H1 (cell line): ENCODE results near the gene SPTBN5. TPM values are rescaled to one million over a fixed set of nuclear protein-coding genes. Genes with fewer than 3 reads are reported as not detected.

Source experiments
- CTCF ChIA-PET: fragments of 300-600 bp; sonication (Branson Sonifier 250); formaldehyde crosslinking; loops from one replicate; lab custom pipeline; 2021; ENCODE audit not compliant: partially characterized antibody; lab: Charles Lee
- POLR2A ChIA-PET: fragments of 300-600 bp; sonication (Branson Sonifier 250); formaldehyde crosslinking; loops from one replicate; lab custom pipeline; 2021; ENCODE audit warnings: inconsistent platforms; ENCODE audit not compliant: partially characterized antibody; lab: Charles Lee
- DNase-seq, 2 experiments: peaks; one replicate each; pipeline versions ENCODE4 v3.0.0 to v3.0.0-alpha.2; 2010 to 2022; ENCODE audit warnings: low spot score in 2 of 2, low read depth in 1 of 2, mixed read lengths in 1 of 2
- FAIRE-seq: peaks from 2 replicates; lab custom pipeline; 2011; peaks lifted over from hg19 to GRCh38; lab: Jason Lieb, UNC
- H2AFZ ChIP-seq: 2 replicates; pipeline ENCODE4 v1.8.1; 2012; ENCODE audit warnings: low read length, inconsistent platforms
- H2AK5ac ChIP-seq: 2 replicates; pipeline ENCODE4 v1.6.1; 2013; ENCODE audit warnings: low read depth, low read length
- H2BK120ac ChIP-seq: replicated peaks from 2 replicates; pipeline ENCODE3; 2013; ENCODE audit warnings: low read depth, low read length, inconsistent platforms
- H2BK12ac ChIP-seq: 2 replicates; pipeline ENCODE4 v1.6.1; 2013; ENCODE audit warnings: low read depth, low read length
- H2BK15ac ChIP-seq: 2 replicates; pipeline ENCODE4 v1.6.1; 2013; ENCODE audit warnings: low read length
- H2BK20ac ChIP-seq: 2 replicates; pipeline ENCODE4 v1.6.1; 2013; ENCODE audit warnings: low read length
- H2BK5ac ChIP-seq: 2 replicates; pipeline ENCODE4 v1.6.1; 2013; ENCODE audit warnings: low read depth, low read length
- H3K14ac ChIP-seq: 2 replicates; pipeline ENCODE4 v1.6.1; 2013; ENCODE audit warnings: inconsistent platforms; ENCODE audit not compliant: insufficient read length
- H3K18ac ChIP-seq: 2 replicates; pipeline ENCODE4 v1.6.1; 2013; ENCODE audit warnings: low read length; ENCODE audit errors: extremely low read depth
- H3K23ac ChIP-seq: 2 replicates; pipeline ENCODE4 v1.6.1; 2013; ENCODE audit warnings: inconsistent platforms; ENCODE audit not compliant: insufficient read length
- H3K23me2 ChIP-seq: 2 replicates; pipeline ENCODE4 v1.6.1; 2013; ENCODE audit warnings: low read depth, low read length
- H3K27ac ChIP-seq: 2 replicates; pipeline ENCODE4 v1.6.1; 2011; ENCODE audit warnings: low read depth, low read length, inconsistent platforms
- H3K27me3 ChIP-seq, 4 experiments: replicated peaks in 1 of 4; 1 replicate in 1 of 4; 2 replicates in 3 of 4; pipeline versions ENCODE4 v1.6.1 to v1.8.1; 2011 to 2013; ENCODE audit warnings: low read length in 3 of 4, mild to moderate bottlenecking in 3 of 4, inconsistent platforms in 2 of 4, mixed read lengths in 2 of 4, moderate library complexity in 1 of 4; ENCODE audit not compliant: control insufficient read depth in 3 of 4, insufficient read depth in 3 of 4; ENCODE audit errors: extremely low read depth in 1 of 4
- H3K36me3 ChIP-seq, 4 experiments: 2 replicates each; pipeline versions ENCODE4 v1.6.1 to v1.8.1; 2011 to 2013; ENCODE audit warnings: mild to moderate bottlenecking in 4 of 4, low read length in 3 of 4, moderate library complexity in 2 of 4, control low read depth in 1 of 4, inconsistent platforms in 1 of 4; ENCODE audit not compliant: insufficient read depth in 4 of 4, control insufficient read depth in 2 of 4
- H3K4ac ChIP-seq: replicated peaks from 2 replicates; pipeline ENCODE3; 2013; ENCODE audit warnings: low read length, low read depth, mixed read lengths, inconsistent platforms; ENCODE audit not compliant: insufficient read length
- H3K4me1 ChIP-seq, 4 experiments: replicated peaks in 1 of 4; 1 replicate in 1 of 4; 2 replicates in 3 of 4; pipeline versions ENCODE4 v1.6.1 to v1.8.1; 2011 to 2013; ENCODE audit warnings: low read length in 3 of 4, inconsistent platforms in 2 of 4, mixed read lengths in 1 of 4; ENCODE audit not compliant: insufficient read depth in 4 of 4, control insufficient read depth in 3 of 4
- H3K4me2 ChIP-seq, 2 experiments: 2 replicates each; pipeline versions ENCODE4 v1.6.1 to v1.8.1; 2011 to 2013; ENCODE audit warnings: low read depth in 2 of 2, low read length in 2 of 2, control low read depth in 1 of 2, inconsistent platforms in 1 of 2, mild to moderate bottlenecking in 1 of 2; ENCODE audit not compliant: insufficient read depth in 1 of 2
- H3K4me3 ChIP-seq, 4 experiments: fragments of 200-600, 300-600 bp in 1 of 4; sonication (generic), shearing (Covaris generic), sonication (Bioruptor Twin) in 1 of 4; 2 replicates each; pipeline versions ENCODE4 v1.5.1 to v1.8.1; 2011 to 2016; ENCODE audit warnings: low read length in 4 of 4, low read depth in 3 of 4, control low read depth in 2 of 4, inconsistent platforms in 2 of 4, mild to moderate bottlenecking in 2 of 4, mixed read lengths in 1 of 4, moderate library complexity in 1 of 4; ENCODE audit not compliant: insufficient read depth in 2 of 4; ENCODE audit errors: extremely low read depth in 1 of 4
- H3K56ac ChIP-seq: replicated peaks from 2 replicates; pipeline ENCODE3; 2013; ENCODE audit warnings: low read depth, mild to moderate bottlenecking, mixed read lengths, low read length, inconsistent platforms; ENCODE audit not compliant: insufficient read length
- H3K79me1 ChIP-seq: 2 replicates; pipeline ENCODE4 v1.6.1; 2013; ENCODE audit warnings: low read depth, low read length, control low read depth
- H3K79me2 ChIP-seq, 2 experiments: 2 replicates each; pipeline versions ENCODE4 v1.6.1 to v1.8.1; 2012 to 2013; ENCODE audit warnings: low read length in 2 of 2, mild to moderate bottlenecking in 2 of 2, inconsistent platforms in 1 of 2; ENCODE audit not compliant: insufficient read depth in 2 of 2, control insufficient read depth in 1 of 2
- H3K9ac ChIP-seq, 4 experiments: replicated peaks in 1 of 4; 1 replicate in 1 of 4; 2 replicates in 3 of 4; pipeline versions ENCODE4 v1.6.1 to v1.8.1; 2011 to 2013; ENCODE audit warnings: low read depth in 3 of 4, low read length in 3 of 4, control low read depth in 2 of 4, mild to moderate bottlenecking in 2 of 4, moderate library complexity in 2 of 4, inconsistent platforms in 1 of 4; ENCODE audit errors: extremely low read depth in 1 of 4
- H3K9me3 ChIP-seq, 2 experiments: 2 replicates each; pipeline versions ENCODE4 v1.6.1 to v1.8.1; 2012 to 2013; ENCODE audit warnings: mild to moderate bottlenecking in 2 of 2, moderate library complexity in 2 of 2, control low read depth in 1 of 2, inconsistent platforms in 1 of 2, low read depth in 1 of 2, low read length in 1 of 2, mixed read lengths in 1 of 2; ENCODE audit not compliant: insufficient read depth in 2 of 2
- H4K20me1 ChIP-seq, 2 experiments: replicated peaks in 1 of 2; 2 replicates each; pipeline versions ENCODE3 to v1.8.1; 2011 to 2013; ENCODE audit warnings: inconsistent platforms in 2 of 2, low read length in 2 of 2, mild to moderate bottlenecking in 1 of 2; ENCODE audit not compliant: insufficient read depth in 2 of 2, control insufficient read depth in 1 of 2
- H4K5ac ChIP-seq: 2 replicates; pipeline ENCODE4 v1.6.1; 2013; ENCODE audit warnings: low read length, low read depth, mixed read lengths, inconsistent platforms; ENCODE audit not compliant: insufficient read length
- H4K8ac ChIP-seq: 2 replicates; pipeline ENCODE4 v1.8.0; 2013; ENCODE audit warnings: mild to moderate bottlenecking, moderate library complexity, low read length, inconsistent platforms; ENCODE audit not compliant: insufficient read depth; ENCODE audit errors: extremely low read depth
- H4K91ac ChIP-seq: replicated peaks from 2 replicates; pipeline ENCODE3; 2013; ENCODE audit warnings: low read length, mixed read lengths, inconsistent platforms; ENCODE audit not compliant: insufficient read length
- FOSL1 ChIP-seq: IDR thresholded peaks from 2 replicates; pipeline ENCODE4 v1.6.1; 2011; ENCODE audit warnings: mild to moderate bottlenecking, low read depth, low read length, moderate library complexity; ENCODE audit not compliant: insufficient read depth
- KDM5A ChIP-seq: fragments of 200-600 bp; IDR thresholded peaks from 2 replicates; pipeline ENCODE4 v1.7.1; 2012; ENCODE audit warnings: mild to moderate bottlenecking, low read length, inconsistent platforms, mixed read lengths
- MAFK ChIP-seq: IDR thresholded peaks from 2 replicates; pipeline ENCODE4 v1.6.1; 2012; ENCODE audit warnings: low read depth, mild to moderate bottlenecking, improper control_type of control experiment, low read length
- POLR2A ChIP-seq, 2 experiments: IDR thresholded peaks; 1 replicate in 1 of 2; 2 replicates in 1 of 2; pipeline ENCODE4 v1.6.1; 2011; ENCODE audit warnings: low read depth in 2 of 2, low read length in 2 of 2, mild to moderate bottlenecking in 2 of 2; ENCODE audit errors: control extremely low read depth in 1 of 2
- SP4 ChIP-seq: IDR thresholded peaks from 2 replicates; pipeline ENCODE4 v1.6.1; 2012; ENCODE audit warnings: low read length, inconsistent platforms
- WGBS, 2 experiments: shearing (Covaris generic) in 1 of 2; methylation state at CpG; one replicate each; pipeline versions ENCODE4 v1.1.6 to v1.1.7; 2013 to 2015; ENCODE audit warnings: low lambda C conversion rate in 2 of 2, mixed read lengths in 2 of 2, inconsistent platforms in 1 of 2, low coverage in 1 of 2, missing lambda C conversion rate in 1 of 2; ENCODE audit not compliant: insufficient replicate concordance in 2 of 2, insufficient coverage in 1 of 2, insufficient read length in 1 of 2; ENCODE audit errors: extremely low coverage in 1 of 2, missing lambda C conversion rate in 1 of 2; 5-methylcytosine and 5-hydroxymethylcytosine counted together
- polyA plus RNA-seq, 7 experiments: library from polyadenylated mRNA; depleted of rRNA in 3 of 7; stranded (reverse) in 5 of 7; unstranded in 2 of 7; fragments of >200 nt in 5 of 7; fragments of 200-250 nt in 2 of 7; gene quantifications; 1 replicate in 5 of 7; 2 replicates in 1 of 7; 4 replicates in 1 of 7; pipeline versions ENCODE4 v1.2.1 to v1.2.3, GENCODE V29; 2011 to 2013; ENCODE audit warnings: missing spikeins in 2 of 7, mixed read lengths in 2 of 7
- total RNA-seq: library from RNA; stranded (reverse); fragmentation: NEBNext Ultra II Directional; extraction: Animal tissue kit (Norgen Biotek cat#: 25700); gene quantifications from 2 replicates; pipeline ENCODE4 v1.2.1, GENCODE V29; 2021
- TF ChIP-seq, protein P1 (sequence below), 3 experiments: IDR thresholded peaks; 1 replicate in 2 of 3; 2 replicates in 1 of 3; pipeline versions ENCODE4 v1.5.1 to v1.6.1; 2011; ENCODE audit warnings: low read length in 3 of 3, mild to moderate bottlenecking in 3 of 3, inconsistent platforms in 2 of 3, low read depth in 1 of 3, moderate library complexity in 1 of 3; ENCODE audit not compliant: insufficient read depth in 1 of 3; ENCODE audit errors: control extremely low read depth in 1 of 3
- TF ChIP-seq, protein P2 (sequence below): IDR thresholded peaks from 2 replicates; pipeline ENCODE4 v1.6.1; 2012; ENCODE audit warnings: inconsistent platforms
- TF ChIP-seq, protein P3 (sequence below): IDR thresholded peaks from 2 replicates; pipeline ENCODE4 v1.6.1; 2012; ENCODE audit warnings: low read length, inconsistent platforms

The SPTBN5 gene
- total and polyA plus RNA-seq, 2 of the 8 experiments (the other 6 are each of a cell fraction or from before 2014, with no cell fraction given) = 0.32 to 0.84 TPM

DNA sequence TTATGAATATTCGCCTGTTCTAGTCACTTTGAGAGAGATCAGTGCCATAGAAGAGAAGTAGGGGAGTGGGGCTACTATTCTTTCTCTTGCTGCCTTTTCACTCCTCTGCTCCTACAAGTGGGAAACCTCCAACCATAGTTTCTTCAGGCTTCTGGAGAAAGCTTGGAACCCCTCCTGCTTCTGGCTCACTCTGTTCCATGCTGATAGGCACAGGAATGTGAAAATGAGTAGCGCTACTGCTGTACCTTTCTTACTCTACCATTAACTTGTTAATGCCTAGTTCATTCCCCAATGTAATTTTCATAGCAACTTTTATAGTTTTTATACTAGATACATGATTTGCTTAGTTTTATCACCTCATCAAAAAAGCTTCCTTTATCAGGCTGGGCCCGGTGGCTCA lies 92.7 kb downstream of the SPTBN5 start:
- Histone ChIP-seq H3K9me3 (no peaks in the 10 kb centered on the region), H3K79me2 (no peaks in the 10 kb centered on the region; a peak in 1 of 4 replicates), H2BK12ac (no peak overlapping the region), H4K20me1 (peaks cover 0 to 2% of the 10 kb centered on the region in 2 experiments), H2BK20ac (no peak overlapping the region), H3K79me1 (no peaks in the 10 kb centered on the region), H3K4me2 (no peak overlapping the region), H4K5ac (no peak overlapping the region), H3K9ac (no peak overlapping the region), H3K27me3 (no peaks in the 10 kb centered on the region), H2AK5ac (no peak overlapping the region), H3K4ac (no peak overlapping the region), H4K8ac (no peak overlapping the region), H3K4me3 (no peak overlapping the region), H3K4me1 (no peaks in the 10 kb centered on the region), H3K27ac (no peak overlapping the region), H2BK5ac (no peak overlapping the region), H3K14ac (no peak overlapping the region), H2BK15ac (no peak overlapping the region), H3K23me2 (no peaks in the 10 kb centered on the region), H4K91ac (no peak overlapping the region), H3K23ac (no peak overlapping the region), H3K36me3 (no peaks in the 10 kb centered on the region), H3K18ac (no peak overlapping the region), H3K56ac (no peak overlapping the region), H2AFZ (no peak overlapping the region), H2BK120ac (no peak overlapping the region)
- DNase-seq (no peak), FAIRE-seq (no peak)
- ChIA-PET CTCF (interaction anchor here (1.0 to 13.7 kb wide), 5 partner anchors 8 to 58 kb away, joined by 3 to 283 read pairs (median 4); partner anchors contain the start of gene MAPKBP1), POLR2A (no interaction called here)
- no peak for TF ChIP-seq MAFK
- TF ChIP-seq KDM5A = no peak
- TF ChIP-seq, protein P1, sequence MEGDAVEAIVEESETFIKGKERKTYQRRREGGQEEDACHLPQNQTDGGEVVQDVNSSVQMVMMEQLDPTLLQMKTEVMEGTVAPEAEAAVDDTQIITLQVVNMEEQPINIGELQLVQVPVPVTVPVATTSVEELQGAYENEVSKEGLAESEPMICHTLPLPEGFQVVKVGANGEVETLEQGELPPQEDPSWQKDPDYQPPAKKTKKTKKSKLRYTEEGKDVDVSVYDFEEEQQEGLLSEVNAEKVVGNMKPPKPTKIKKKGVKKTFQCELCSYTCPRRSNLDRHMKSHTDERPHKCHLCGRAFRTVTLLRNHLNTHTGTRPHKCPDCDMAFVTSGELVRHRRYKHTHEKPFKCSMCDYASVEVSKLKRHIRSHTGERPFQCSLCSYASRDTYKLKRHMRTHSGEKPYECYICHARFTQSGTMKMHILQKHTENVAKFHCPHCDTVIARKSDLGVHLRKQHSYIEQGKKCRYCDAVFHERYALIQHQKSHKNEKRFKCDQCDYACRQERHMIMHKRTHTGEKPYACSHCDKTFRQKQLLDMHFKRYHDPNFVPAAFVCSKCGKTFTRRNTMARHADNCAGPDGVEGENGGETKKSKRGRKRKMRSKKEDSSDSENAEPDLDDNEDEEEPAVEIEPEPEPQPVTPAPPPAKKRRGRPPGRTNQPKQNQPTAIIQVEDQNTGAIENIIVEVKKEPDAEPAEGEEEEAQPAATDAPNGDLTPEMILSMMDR (IDR thresholded peaks at IDR 0.05; ENCODE audit: control extremely low read depth in 1 of 3, insufficient read depth in 1 of 3, low read depth in 1 of 3, low read length in 3 of 3) = no peak
- TF ChIP-seq, protein P2, sequence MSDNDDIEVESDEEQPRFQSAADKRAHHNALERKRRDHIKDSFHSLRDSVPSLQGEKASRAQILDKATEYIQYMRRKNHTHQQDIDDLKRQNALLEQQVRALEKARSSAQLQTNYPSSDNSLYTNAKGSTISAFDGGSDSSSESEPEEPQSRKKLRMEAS = no peak
- TF ChIP-seq FOSL1 = no peak
- TF ChIP-seq, protein P3, sequence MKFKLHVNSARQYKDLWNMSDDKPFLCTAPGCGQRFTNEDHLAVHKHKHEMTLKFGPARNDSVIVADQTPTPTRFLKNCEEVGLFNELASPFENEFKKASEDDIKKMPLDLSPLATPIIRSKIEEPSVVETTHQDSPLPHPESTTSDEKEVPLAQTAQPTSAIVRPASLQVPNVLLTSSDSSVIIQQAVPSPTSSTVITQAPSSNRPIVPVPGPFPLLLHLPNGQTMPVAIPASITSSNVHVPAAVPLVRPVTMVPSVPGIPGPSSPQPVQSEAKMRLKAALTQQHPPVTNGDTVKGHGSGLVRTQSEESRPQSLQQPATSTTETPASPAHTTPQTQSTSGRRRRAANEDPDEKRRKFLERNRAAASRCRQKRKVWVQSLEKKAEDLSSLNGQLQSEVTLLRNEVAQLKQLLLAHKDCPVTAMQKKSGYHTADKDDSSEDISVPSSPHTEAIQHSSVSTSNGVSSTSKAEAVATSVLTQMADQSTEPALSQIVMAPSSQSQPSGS = no peak
- TF ChIP-seq POLR2A (IDR thresholded peaks at IDR 0.05; ENCODE audit: control extremely low read depth in 1 of 2, low read depth in 2 of 2, low read length in 2 of 2) = no peak
- TF ChIP-seq SP4 = no peak
- 84% methylated on average over 3 of the region's 3 CpGs; no CpG with 5 or more reads in 1 of the 2 experiments for WGBS, 2 experiments
